ENCODE data around the gene USH2A.

USH2A gene

DNA sequence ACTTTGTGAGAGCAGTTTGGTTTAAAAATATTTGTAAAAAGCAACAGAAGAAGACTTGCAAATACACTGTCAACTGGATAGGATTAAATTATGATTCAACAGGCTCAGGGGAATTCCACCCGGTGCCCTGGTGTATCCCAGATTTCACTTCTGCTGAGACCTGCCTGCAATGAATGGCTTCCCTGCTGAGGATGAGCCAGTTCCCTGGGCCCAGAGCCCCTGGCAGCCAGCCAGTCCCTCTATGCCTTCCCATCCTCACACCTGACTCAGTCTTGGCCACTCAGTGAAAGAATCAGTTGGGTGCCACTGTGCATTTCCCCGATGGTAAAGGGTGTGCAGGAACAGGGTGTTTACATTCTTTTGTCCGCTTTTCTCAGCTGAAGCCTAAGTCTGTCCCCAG is 791.8 kb downstream of the USH2A start:
- in situ Hi-C loops (cut with MboI; ENCODE audit: low pct_unique_long_range_greater_than_20kb, low sequenced_read_pairs, unreplicated experiment), result no loop called here
- TF ChIP-seq, protein P1, sequence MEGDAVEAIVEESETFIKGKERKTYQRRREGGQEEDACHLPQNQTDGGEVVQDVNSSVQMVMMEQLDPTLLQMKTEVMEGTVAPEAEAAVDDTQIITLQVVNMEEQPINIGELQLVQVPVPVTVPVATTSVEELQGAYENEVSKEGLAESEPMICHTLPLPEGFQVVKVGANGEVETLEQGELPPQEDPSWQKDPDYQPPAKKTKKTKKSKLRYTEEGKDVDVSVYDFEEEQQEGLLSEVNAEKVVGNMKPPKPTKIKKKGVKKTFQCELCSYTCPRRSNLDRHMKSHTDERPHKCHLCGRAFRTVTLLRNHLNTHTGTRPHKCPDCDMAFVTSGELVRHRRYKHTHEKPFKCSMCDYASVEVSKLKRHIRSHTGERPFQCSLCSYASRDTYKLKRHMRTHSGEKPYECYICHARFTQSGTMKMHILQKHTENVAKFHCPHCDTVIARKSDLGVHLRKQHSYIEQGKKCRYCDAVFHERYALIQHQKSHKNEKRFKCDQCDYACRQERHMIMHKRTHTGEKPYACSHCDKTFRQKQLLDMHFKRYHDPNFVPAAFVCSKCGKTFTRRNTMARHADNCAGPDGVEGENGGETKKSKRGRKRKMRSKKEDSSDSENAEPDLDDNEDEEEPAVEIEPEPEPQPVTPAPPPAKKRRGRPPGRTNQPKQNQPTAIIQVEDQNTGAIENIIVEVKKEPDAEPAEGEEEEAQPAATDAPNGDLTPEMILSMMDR (IDR thresholded peaks at IDR 0.05; ENCODE audit: extremely low read depth, insufficient read depth, missing control alignments), result no peak
- no peak for DNase-seq (ENCODE audit: low spot score)

DNA sequence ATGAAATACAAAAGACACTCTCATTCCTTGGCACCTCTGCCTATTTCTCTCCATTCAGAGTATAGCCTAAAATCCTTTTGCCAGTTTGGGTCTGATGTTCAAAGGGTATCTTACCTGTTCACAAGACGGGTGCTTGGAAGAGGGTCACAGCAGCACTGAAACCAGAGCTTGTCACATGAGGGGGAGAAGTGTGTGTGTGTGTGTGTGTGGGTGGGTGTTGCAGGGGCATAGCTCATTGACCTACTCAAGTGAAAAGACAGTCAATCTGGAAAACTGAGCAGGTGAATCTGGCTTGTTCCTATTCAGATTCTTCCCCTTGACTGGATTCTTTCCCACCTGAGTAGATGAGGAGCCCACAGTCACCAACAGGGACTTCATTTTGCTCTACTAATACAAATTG is 792.2 kb downstream of the USH2A start:
- in situ Hi-C loops (cut with MboI; ENCODE audit: low pct_unique_long_range_greater_than_20kb, low sequenced_read_pairs, unreplicated experiment), result no loop called here
- TF ChIP-seq, protein P1 (IDR thresholded peaks at IDR 0.05; ENCODE audit: extremely low read depth, insufficient read depth, missing control alignments), result no peak
- DNase-seq (ENCODE audit: low spot score), result no peak

DNA sequence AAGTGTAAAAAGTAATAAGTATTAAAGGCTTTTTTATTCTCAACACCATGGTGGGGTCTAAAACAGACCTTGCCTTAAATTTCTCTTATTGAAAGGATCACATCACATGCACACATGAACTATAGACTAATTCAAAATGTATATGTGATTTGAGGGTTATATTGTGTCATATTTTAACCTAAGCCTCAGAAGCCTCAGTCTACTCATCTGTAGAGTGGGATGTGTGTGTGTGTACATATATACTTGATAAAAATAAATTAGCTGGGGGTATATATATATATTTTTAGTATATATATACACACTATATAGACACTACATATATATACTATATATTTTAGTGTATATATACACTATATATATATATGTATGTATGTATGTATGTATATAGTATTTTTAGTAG is 797.3 kb downstream of the USH2A start:
- in situ Hi-C loops (cut with MboI; ENCODE audit: low pct_unique_long_range_greater_than_20kb, low sequenced_read_pairs, unreplicated experiment), result no loop called here
- DNase-seq (ENCODE audit: low spot score), result no peak
- TF ChIP-seq, protein P1 (IDR thresholded peaks at IDR 0.05; ENCODE audit: extremely low read depth, insufficient read depth, missing control alignments), result no peak

DNA sequence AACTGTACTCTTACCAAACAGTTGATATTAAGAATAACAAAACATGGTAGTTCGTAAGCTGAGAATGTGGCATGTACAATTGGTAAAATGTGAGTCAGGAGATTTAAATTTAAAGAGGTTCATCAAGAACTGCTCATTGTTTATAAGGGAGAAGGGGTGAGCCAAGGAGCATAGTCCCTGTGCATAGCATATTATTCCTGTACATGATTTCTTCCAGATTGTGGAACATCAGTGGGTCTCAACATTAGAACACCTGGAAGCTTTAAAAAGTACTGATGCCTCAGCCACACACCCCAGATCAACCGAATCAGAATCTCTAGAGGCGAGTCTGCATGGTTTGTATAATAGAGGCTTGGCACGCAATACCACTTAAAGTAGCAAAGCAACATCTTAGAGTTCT is 800.1 kb downstream of the USH2A start:
- TF ChIP-seq, protein P1 (IDR thresholded peaks at IDR 0.05; ENCODE audit: extremely low read depth, insufficient read depth, missing control alignments), result no peak
- in situ Hi-C loops (cut with MboI; ENCODE audit: low pct_unique_long_range_greater_than_20kb, low sequenced_read_pairs, unreplicated experiment), result no loop called here
- no peak for DNase-seq (ENCODE audit: low spot score)

DNA sequence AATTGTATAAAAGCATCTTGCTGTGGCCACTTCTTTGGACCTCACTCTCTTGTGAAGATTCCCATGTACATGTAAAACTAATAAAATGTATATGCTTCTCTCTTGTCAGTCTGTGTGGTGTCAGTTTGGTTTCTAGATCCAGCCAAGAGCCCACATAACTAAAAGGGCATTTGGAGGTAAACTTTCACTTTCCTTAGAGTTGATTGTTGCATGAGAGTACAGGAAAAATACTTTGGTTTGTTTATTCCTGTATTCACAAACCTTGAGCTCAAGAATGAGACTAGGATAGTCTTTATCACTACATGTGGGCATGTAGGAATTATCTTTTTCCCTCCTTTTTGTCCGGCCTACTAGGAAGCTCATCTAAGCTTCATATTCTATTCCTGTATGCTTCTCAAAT is 805.3 kb downstream of the USH2A start:
- TF ChIP-seq, protein P1 (IDR thresholded peaks at IDR 0.05; ENCODE audit: extremely low read depth, insufficient read depth, missing control alignments), result no peak
- in situ Hi-C loops (cut with MboI; ENCODE audit: low pct_unique_long_range_greater_than_20kb, low sequenced_read_pairs, unreplicated experiment), result no loop called here

DNA sequence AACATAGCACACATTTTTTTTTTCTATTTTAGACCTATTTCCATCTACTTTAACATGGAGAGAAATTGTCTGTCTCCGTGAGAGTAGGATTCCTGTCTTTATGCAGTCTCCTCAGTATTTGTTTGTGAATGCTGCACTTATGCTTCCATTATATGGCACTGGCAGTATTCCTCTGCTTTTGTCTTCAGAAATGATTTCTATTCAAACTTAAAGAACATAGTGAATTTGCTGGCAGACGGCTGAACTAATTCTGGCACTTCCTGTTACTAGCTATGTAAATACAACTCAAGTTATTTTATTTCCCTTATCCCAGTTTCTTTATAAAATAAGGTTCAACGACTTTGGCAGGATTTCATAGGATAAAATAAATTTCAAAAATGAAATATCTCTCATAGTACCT is 810.9 kb downstream of the USH2A start:
- TF ChIP-seq, protein P1 (IDR thresholded peaks at IDR 0.05; ENCODE audit: extremely low read depth, insufficient read depth, missing control alignments), result no peak
- in situ Hi-C loops (cut with MboI; ENCODE audit: low pct_unique_long_range_greater_than_20kb, low sequenced_read_pairs, unreplicated experiment), result no loop called here
- no peak for DNase-seq (ENCODE audit: low spot score)

More for the DNA sequence above, 805.3 kb downstream of the USH2A start:
- no peak for DNase-seq (ENCODE audit: low spot score)

DNA sequence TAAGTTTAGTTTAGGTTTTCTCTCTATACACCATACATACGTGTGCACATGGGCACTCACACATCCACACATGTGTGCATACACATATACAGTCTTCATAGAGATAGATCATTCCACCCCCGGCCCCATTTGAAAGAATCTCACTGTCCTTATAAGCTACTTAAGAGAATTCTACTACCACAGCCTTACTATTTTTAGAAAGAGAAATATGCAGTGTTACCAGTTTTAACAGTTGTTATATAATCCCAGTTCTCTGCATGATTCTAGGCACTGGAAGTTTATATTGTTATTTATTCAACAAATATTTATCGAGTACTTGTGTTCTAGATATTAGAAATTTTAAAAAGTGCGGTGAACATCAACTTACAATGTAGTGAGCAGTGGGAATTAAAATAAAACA is 814.6 kb downstream of the USH2A start:
- in situ Hi-C loops (cut with MboI; ENCODE audit: low pct_unique_long_range_greater_than_20kb, low sequenced_read_pairs, unreplicated experiment), result no loop called here
- no peak for DNase-seq (ENCODE audit: low spot score)
- TF ChIP-seq, protein P1 (IDR thresholded peaks at IDR 0.05; ENCODE audit: extremely low read depth, insufficient read depth, missing control alignments), result no peak
